ENCODE results near the gene DNAJB2. TPM values are rescaled to one million over a fixed set of nuclear protein-coding genes. Genes with fewer than 3 reads are reported as not detected.
A peak's percentile ranks its signal among the peaks of the same experiment; 100 is the strongest.

DNAJB2 gene
- polyA plus RNA-seq, 2 of the 4 experiments (the other 2 are of a cell fraction), result 31.0 to 53.7 TPM

DNA sequence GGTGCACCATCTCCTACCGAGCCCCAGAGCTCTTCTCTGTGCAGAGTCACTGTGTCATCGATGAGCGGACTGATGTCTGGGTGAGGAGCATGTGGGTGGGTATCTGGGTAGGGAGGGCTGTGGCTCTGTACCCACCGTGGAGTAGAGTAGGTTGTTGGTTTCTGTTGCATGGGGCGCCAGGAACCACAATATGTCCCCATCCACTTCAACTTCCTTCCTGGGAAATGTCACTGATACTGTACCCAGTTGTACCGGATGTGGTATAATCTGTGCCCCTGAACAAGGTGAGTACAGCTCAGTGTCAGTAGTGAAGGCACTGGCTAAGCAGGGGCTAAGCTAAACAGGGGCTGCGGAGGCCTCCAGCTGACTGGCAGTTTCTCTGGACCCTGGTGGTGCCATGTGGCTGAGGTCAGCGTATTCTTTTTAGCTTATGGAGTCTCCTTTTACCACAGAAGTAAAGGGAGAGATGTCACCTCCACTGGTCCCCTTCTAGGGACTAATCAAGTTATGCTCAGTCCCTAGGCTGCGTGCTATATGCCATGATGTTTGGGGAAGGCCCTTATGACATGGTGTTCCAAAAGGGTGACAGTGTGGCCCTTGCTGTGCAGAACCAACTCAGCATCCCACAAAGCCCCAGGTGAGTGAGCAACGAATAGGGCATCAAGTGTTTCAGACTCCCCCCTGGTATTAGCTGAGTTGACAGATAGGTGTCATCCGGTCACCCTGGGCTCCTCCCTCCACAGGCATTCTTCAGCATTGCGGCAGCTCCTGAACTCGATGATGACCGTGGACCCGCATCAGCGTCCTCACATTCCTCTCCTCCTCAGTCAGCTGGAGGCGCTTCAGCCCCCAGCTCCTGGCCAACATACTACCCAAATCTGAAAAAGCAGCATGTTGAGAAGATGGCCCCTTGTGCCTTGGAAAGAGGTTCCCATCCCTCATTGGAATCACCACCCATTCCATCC is 31.2 kb upstream of the DNAJB2 start:
- DNase-seq (ENCODE audit: low read depth in 1 of 2, low spot score in 1 of 2) (peak in 1 of 2 experiments; percentile 53), ATAC-seq (no peak), FAIRE-seq (no peak)
- Histone ChIP-seq H3K9me3 (no peaks in the 10 kb centered on the region), H3K4me1 (peaks cover 70% of the 10 kb centered on the region), H3K4me2 (peak overlapping the region; percentile 96), H3K27ac (peak overlapping the region; percentile 90), H3K4me3 (0 out of 3 replicates have a peak overlapping the region, but pooled peaks have one; percentile 27)
- TF ChIP-seq ESRRA (IDR thresholded peaks at IDR 0.05; ENCODE audit: borderline replicate concordance, low read length), result no peak
- 0 out of 3 replicates have a peak, but pooled peaks have one; percentile 23 for TF ChIP-seq BCL3 (IDR thresholded peaks at IDR 0.05)
- no peak for TF ChIP-seq NR3C1 (IDR thresholded peaks at IDR 0.05)
- no peak for TF ChIP-seq MYC (IDR thresholded peaks at IDR 0.05; ENCODE audit: borderline replicate concordance, low read length)
- peak; percentile 75 for TF ChIP-seq MAFK (IDR thresholded peaks at IDR 0.05; ENCODE audit: partially characterized antibody)
- 0 out of 2 replicates have a peak, but pooled peaks have one; percentile 30 for TF ChIP-seq PBX3 (IDR thresholded peaks at IDR 0.05)
- TF ChIP-seq, protein P1, sequence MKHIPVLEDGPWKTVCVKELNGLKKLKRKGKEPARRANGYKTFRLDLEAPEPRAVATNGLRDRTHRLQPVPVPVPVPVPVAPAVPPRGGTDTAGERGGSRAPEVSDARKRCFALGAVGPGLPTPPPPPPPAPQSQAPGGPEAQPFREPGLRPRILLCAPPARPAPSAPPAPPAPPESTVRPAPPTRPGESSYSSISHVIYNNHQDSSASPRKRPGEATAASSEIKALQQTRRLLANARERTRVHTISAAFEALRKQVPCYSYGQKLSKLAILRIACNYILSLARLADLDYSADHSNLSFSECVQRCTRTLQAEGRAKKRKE (CRISPR knock-in tag; IDR thresholded peaks at IDR 0.05; ENCODE audit: low read depth), result no peak
- no peak for TF ChIP-seq CBX2 (IDR thresholded peaks at IDR 0.05; ENCODE audit: borderline replicate concordance, low read depth)
- 91% methylated on average over 16 of the region's 17 CpGs for WGBS (ENCODE audit: missing lambda C conversion rate)
- ChIA-PET POLR2A (interaction anchor here (0.7 to 3.1 kb wide), 4 partner anchors 18 to 30 kb away, joined by 3 to 32 read pairs (median 20); partner anchors contain the start of genes ABCB6, ANKZF1, ATG9A and DNAJB2), CTCF (interaction anchor here (1.1 to 12.6 kb wide), 8 partner anchors 8 to 72 kb away, joined by 3 to 241 read pairs (median 4); partner anchors contain the start of genes ANKZF1, ATG9A, CNPPD1 and DNAJB2)

DNA sequence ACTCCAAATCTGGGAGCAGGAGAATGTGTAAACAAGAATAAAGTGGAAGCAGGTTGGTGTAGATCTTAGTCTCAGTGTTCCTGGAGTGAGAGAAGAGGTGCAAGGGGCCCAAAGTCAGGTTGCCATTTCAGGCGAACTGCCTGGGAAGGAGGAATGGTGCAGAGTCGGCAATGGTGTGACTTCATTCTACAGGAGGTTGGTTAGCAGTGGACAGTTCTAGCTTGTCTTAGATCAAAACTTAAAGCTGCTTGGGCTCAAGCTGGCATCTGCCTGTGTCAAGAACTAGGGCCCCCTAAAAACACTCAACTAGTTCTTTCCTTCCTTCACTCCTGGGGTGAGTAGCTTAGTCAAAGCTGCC is 30.3 kb upstream of the DNAJB2 start:
- CTCF ChIA-PET, result interaction anchor here (0.7 to 12.6 kb wide), 10 partner anchors 9 to 78 kb away, joined by 3 to 241 read pairs (median 4); partner anchors contain the start of genes CNPPD1 and DNAJB2

More for the DNA sequence above, 30.3 kb upstream of the DNAJB2 start:
- POLR2A ChIA-PET, result interaction anchor here (0.9 to 3.1 kb wide), 8 partner anchors 9 to 78 kb away, joined by 3 to 34 read pairs (median 14); partner anchors contain the start of genes ABCB6, ANKZF1, ATG9A and DNAJB2
- peak overlapping the region; percentile 27; the same call in 2 of the 3 replicates for H3K4me3 ChIP-seq
- TF ChIP-seq MAFK (IDR thresholded peaks at IDR 0.05; ENCODE audit: partially characterized antibody) (no peak), CEBPB (IDR thresholded peaks at IDR 0.05) (no peak), FOSL2 (IDR thresholded peaks at IDR 0.05) (no peak), FOSL2 (CRISPR knock-in tag; IDR thresholded peaks at IDR 0.05) (no peak), RARB (CRISPR knock-in tag; IDR thresholded peaks at IDR 0.05) (no peak), CBX2 (IDR thresholded peaks at IDR 0.05; ENCODE audit: borderline replicate concordance, low read depth) (no peak), ZC3H11A (IDR thresholded peaks at IDR 0.05) (no peak), JUN (IDR thresholded peaks at IDR 0.05) (no peak), NFE2L2 (conservative IDR thresholded peaks at IDR 0.05; ENCODE audit: low read length) (no peak), SMC3 (IDR thresholded peaks at IDR 0.05) (no peak), SREBF2 (IDR thresholded peaks at IDR 0.05) (no peak), ZNF302 (CRISPR knock-in tag; IDR thresholded peaks at IDR 0.05) (no peak), RAD21 (conservative IDR thresholded peaks at IDR 0.05 in 1 of 2, IDR thresholded peaks at IDR 0.05 in 1 of 2) (no peak)
- TF ChIP-seq, protein P2, sequence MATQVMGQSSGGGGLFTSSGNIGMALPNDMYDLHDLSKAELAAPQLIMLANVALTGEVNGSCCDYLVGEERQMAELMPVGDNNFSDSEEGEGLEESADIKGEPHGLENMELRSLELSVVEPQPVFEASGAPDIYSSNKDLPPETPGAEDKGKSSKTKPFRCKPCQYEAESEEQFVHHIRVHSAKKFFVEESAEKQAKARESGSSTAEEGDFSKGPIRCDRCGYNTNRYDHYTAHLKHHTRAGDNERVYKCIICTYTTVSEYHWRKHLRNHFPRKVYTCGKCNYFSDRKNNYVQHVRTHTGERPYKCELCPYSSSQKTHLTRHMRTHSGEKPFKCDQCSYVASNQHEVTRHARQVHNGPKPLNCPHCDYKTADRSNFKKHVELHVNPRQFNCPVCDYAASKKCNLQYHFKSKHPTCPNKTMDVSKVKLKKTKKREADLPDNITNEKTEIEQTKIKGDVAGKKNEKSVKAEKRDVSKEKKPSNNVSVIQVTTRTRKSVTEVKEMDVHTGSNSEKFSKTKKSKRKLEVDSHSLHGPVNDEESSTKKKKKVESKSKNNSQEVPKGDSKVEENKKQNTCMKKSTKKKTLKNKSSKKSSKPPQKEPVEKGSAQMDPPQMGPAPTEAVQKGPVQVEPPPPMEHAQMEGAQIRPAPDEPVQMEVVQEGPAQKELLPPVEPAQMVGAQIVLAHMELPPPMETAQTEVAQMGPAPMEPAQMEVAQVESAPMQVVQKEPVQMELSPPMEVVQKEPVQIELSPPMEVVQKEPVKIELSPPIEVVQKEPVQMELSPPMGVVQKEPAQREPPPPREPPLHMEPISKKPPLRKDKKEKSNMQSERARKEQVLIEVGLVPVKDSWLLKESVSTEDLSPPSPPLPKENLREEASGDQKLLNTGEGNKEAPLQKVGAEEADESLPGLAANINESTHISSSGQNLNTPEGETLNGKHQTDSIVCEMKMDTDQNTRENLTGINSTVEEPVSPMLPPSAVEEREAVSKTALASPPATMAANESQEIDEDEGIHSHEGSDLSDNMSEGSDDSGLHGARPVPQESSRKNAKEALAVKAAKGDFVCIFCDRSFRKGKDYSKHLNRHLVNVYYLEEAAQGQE (IDR thresholded peaks at IDR 0.05), result no peak
- TF ChIP-seq, protein P3, sequence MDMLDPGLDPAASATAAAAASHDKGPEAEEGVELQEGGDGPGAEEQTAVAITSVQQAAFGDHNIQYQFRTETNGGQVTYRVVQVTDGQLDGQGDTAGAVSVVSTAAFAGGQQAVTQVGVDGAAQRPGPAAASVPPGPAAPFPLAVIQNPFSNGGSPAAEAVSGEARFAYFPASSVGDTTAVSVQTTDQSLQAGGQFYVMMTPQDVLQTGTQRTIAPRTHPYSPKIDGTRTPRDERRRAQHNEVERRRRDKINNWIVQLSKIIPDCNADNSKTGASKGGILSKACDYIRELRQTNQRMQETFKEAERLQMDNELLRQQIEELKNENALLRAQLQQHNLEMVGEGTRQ (IDR thresholded peaks at IDR 0.05), result no peak
- ATAC-seq (no peak), DNase-seq (ENCODE audit: low read depth in 1 of 2, low spot score in 1 of 2) (no peak), FAIRE-seq (no peak)
- peaks cover 70% of the 10 kb centered on the region for H3K4me1 ChIP-seq
- H3K9me3 ChIP-seq, result no peaks in the 10 kb centered on the region
- H3K27ac ChIP-seq, result peak overlapping the region; percentile 90
- peak overlapping the region; percentile 96 for H3K4me2 ChIP-seq
- 53% methylated on average over 2 of the region's 2 CpGs for WGBS (ENCODE audit: missing lambda C conversion rate)

Data from A549 (cell line).